ENCODE data around the gene TRPM3.

Gene TRPM3

GRCh38 chr9:70949239-70949638 is 172.2 kb downstream of the TRPM3 start:
- no peak for DNase-seq (ENCODE audit: extremely low read depth, low read depth)
- TF ChIP-seq, protein P1, sequence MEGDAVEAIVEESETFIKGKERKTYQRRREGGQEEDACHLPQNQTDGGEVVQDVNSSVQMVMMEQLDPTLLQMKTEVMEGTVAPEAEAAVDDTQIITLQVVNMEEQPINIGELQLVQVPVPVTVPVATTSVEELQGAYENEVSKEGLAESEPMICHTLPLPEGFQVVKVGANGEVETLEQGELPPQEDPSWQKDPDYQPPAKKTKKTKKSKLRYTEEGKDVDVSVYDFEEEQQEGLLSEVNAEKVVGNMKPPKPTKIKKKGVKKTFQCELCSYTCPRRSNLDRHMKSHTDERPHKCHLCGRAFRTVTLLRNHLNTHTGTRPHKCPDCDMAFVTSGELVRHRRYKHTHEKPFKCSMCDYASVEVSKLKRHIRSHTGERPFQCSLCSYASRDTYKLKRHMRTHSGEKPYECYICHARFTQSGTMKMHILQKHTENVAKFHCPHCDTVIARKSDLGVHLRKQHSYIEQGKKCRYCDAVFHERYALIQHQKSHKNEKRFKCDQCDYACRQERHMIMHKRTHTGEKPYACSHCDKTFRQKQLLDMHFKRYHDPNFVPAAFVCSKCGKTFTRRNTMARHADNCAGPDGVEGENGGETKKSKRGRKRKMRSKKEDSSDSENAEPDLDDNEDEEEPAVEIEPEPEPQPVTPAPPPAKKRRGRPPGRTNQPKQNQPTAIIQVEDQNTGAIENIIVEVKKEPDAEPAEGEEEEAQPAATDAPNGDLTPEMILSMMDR (IDR thresholded peaks at IDR 0.05; ENCODE audit: low read depth, low read length, missing control alignments), result no peak
- no peak overlapping the region for H3K4me3 ChIP-seq (replicated peaks; ENCODE audit: low read depth, low read length)

GRCh38 chr9:70948744-70949143 is 172.7 kb downstream of the TRPM3 start:
- TF ChIP-seq, protein P1 (IDR thresholded peaks at IDR 0.05; ENCODE audit: low read depth, low read length, missing control alignments), result no peak
- no peak for DNase-seq (ENCODE audit: extremely low read depth, low read depth)
- no peak overlapping the region for H3K4me3 ChIP-seq (replicated peaks; ENCODE audit: low read depth, low read length)

DNA sequence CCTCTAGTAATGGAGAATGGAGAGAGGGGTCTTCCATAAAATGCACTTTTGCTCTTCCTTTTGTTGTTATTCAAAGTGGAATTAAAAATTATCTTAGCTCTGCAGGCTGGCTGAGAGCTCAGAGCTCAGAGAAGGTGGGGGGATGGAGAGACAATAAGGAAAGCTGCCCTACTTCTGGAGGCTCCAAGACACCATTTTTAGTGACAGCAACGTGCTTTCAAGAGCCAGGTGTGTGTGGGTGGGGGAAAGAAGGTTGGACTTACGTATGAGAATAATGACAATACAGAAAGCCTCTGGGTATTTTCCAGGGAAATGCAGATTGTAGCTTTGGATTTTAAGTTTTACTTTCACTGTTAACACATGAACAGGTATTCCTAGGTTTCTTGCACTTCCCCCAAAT is 173.9 kb downstream of the TRPM3 start:
- TF ChIP-seq, protein P1 (IDR thresholded peaks at IDR 0.05; ENCODE audit: low read depth, low read length, missing control alignments), result no peak
- no peak for DNase-seq (ENCODE audit: extremely low read depth, low read depth)
- no peak overlapping the region for H3K4me3 ChIP-seq (replicated peaks; ENCODE audit: low read depth, low read length)

GRCh38 chr9:70947086-70947485 is 174.3 kb downstream of the TRPM3 start:
- H3K4me3 ChIP-seq (replicated peaks; ENCODE audit: low read depth, low read length), result no peak overlapping the region
- TF ChIP-seq, protein P1 (IDR thresholded peaks at IDR 0.05; ENCODE audit: low read depth, low read length, missing control alignments), result no peak
- DNase-seq (ENCODE audit: extremely low read depth, low read depth), result no peak

GRCh38 chr9:70945301-70945700 is 176.1 kb downstream of the TRPM3 start:
- TF ChIP-seq, protein P1 (IDR thresholded peaks at IDR 0.05; ENCODE audit: low read depth, low read length, missing control alignments), result no peak
- no peak overlapping the region for H3K4me3 ChIP-seq (replicated peaks; ENCODE audit: low read depth, low read length)
- DNase-seq (ENCODE audit: extremely low read depth, low read depth), result no peak

- no peak overlapping the region for H3K4me3 ChIP-seq (replicated peaks; ENCODE audit: low read depth, low read length)
- TF ChIP-seq, protein P1 (IDR thresholded peaks at IDR 0.05; ENCODE audit: low read depth, low read length, missing control alignments), result no peak
- no peak for DNase-seq (ENCODE audit: extremely low read depth, low read depth)
Measured at GRCh38 chr9:70941191-70941590, 180.2 kb downstream of the TRPM3 start.

GRCh38 chr9:70940605-70941004 is 180.8 kb downstream of the TRPM3 start:
- TF ChIP-seq, protein P1 (IDR thresholded peaks at IDR 0.05; ENCODE audit: low read depth, low read length, missing control alignments), result no peak
- no peak overlapping the region for H3K4me3 ChIP-seq (replicated peaks; ENCODE audit: low read depth, low read length)
- no peak for DNase-seq (ENCODE audit: extremely low read depth, low read depth)
